Daoy (cell line): Measurements from ENCODE around the gene PELI2. TPM values are rescaled to one million over a fixed set of nuclear protein-coding genes. Genes with fewer than 3 reads are reported as not detected.

Source experiments
- DNase-seq: peaks from one replicate; pipeline ENCODE4 v3.0.0-alpha.2; 2015; ENCODE audit warnings: low read depth
- total RNA-seq: library from RNA; depleted of rRNA; stranded (reverse); fragments of >200 nt; shearing (Covaris generic); gene quantifications from 2 replicates; pipeline ENCODE4 v1.2.3, GENCODE V29; 2014

Gene PELI2
- total RNA-seq, 1 experiment from 2014 or later, result 7.1 TPM

GRCh38 chr14:56244138-56244789 lies 126.1 kb downstream of the PELI2 start:
- DNase-seq, result peak; percentile 55

GRCh38 chr14:56247495-56248200 lies 129.4 kb downstream of the PELI2 start:
- no peak for DNase-seq

GRCh38 chr14:56248442-56248841 lies 130.2 kb downstream of the PELI2 start:
- no peak for DNase-seq

GRCh38 chr14:56261046-56261445 lies 142.8 kb downstream of the PELI2 start:
- DNase-seq, result no peak

- DNase-seq, result no peak
Measured at GRCh38 chr14:56262530-56262929, 144.3 kb downstream of the PELI2 start.

GRCh38 chr14:56268039-56268438 lies 149.8 kb downstream of the PELI2 start:
- DNase-seq, result no peak

GRCh38 chr14:56268673-56269072 lies 150.5 kb downstream of the PELI2 start:
- no peak for DNase-seq

GRCh38 chr14:56270921-56271320 lies 152.7 kb downstream of the PELI2 start:
- no peak for DNase-seq

GRCh38 chr14:56271970-56272369 lies 153.8 kb downstream of the PELI2 start:
- peak; percentile 64 for DNase-seq

GRCh38 chr14:56273155-56273554 lies 154.9 kb downstream of the PELI2 start:
- peak; percentile 19 for DNase-seq

- no peak for DNase-seq
Measured at GRCh38 chr14:56273951-56274350, 155.7 kb downstream of the PELI2 start.

GRCh38 chr14:56274556-56274955 lies 156.3 kb downstream of the PELI2 start:
- DNase-seq, result no peak

GRCh38 chr14:56276108-56276507 lies 157.9 kb downstream of the PELI2 start:
- no peak for DNase-seq

GRCh38 chr14:56278383-56278782 lies 160.2 kb downstream of the PELI2 start:
- no peak for DNase-seq

- no peak for DNase-seq
Measured at GRCh38 chr14:56280843-56281242, 162.6 kb downstream of the PELI2 start.

- DNase-seq, result no peak
Measured at GRCh38 chr14:56282179-56282578, 164.0 kb downstream of the PELI2 start.

- DNase-seq, result no peak
Measured at GRCh38 chr14:56284641-56285040, 166.4 kb downstream of the PELI2 start.

- no peak for DNase-seq
Measured at GRCh38 chr14:56289155-56289554, 170.9 kb downstream of the PELI2 start.

- no peak for DNase-seq
Measured at GRCh38 chr14:56290195-56290594, 172.0 kb downstream of the PELI2 start.

GRCh38 chr14:56292970-56293369 lies 174.8 kb downstream of the PELI2 start:
- DNase-seq, result no peak

GRCh38 chr14:56293506-56293905 lies 175.3 kb downstream of the PELI2 start:
- DNase-seq, result no peak

- no peak for DNase-seq
Measured at GRCh38 chr14:56294128-56294527, 175.9 kb downstream of the PELI2 start.

- DNase-seq, result no peak
Measured at GRCh38 chr14:56295743-56296142, 177.5 kb downstream of the PELI2 start.

- no peak for DNase-seq
Measured at GRCh38 chr14:56297449-56297848, 179.2 kb downstream of the PELI2 start.
